WI38 (cell line): ENCODE data around the gene DNAH14.
"Not testable (repeated sequence)": the region's sequence is repeated elsewhere in the genome, so short reads cannot be mapped to it uniquely, and the experiment has no call there.

Experiments used
- H3K4me3 ChIP-seq: 2 replicates; pipeline ENCODE4 v1.5.1; 2011; ENCODE audit warnings: low read depth, mild to moderate bottlenecking, control low read depth, low read length
- TF ChIP-seq, protein P1 (sequence below): IDR thresholded peaks from 2 replicates; pipeline ENCODE4 v1.5.1; 2012; ENCODE audit warnings: low read depth, mild to moderate bottlenecking, control low read depth, low read length

Gene DNAH14

DNA sequence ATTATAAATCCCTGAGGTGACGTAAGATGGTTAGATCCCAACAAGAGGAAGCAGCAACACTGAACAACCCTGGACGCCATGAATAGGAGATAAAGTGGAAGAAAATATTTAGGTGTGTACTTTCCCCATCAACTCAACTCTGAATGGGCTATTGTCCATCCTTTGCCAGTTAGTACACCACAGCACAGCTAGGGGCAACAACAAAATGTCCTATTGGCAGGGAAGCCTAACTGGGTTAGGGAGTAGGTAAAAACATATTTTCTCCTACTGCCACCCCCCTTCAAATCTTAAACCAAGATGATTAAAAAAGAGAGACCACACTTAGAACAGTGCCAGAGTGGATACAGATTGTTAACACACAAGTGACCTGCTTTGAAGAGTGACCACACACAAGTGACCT lies 278.3 kb downstream of the DNAH14 start:
- no peak overlapping the region for H3K4me3 ChIP-seq
- TF ChIP-seq, protein P1, sequence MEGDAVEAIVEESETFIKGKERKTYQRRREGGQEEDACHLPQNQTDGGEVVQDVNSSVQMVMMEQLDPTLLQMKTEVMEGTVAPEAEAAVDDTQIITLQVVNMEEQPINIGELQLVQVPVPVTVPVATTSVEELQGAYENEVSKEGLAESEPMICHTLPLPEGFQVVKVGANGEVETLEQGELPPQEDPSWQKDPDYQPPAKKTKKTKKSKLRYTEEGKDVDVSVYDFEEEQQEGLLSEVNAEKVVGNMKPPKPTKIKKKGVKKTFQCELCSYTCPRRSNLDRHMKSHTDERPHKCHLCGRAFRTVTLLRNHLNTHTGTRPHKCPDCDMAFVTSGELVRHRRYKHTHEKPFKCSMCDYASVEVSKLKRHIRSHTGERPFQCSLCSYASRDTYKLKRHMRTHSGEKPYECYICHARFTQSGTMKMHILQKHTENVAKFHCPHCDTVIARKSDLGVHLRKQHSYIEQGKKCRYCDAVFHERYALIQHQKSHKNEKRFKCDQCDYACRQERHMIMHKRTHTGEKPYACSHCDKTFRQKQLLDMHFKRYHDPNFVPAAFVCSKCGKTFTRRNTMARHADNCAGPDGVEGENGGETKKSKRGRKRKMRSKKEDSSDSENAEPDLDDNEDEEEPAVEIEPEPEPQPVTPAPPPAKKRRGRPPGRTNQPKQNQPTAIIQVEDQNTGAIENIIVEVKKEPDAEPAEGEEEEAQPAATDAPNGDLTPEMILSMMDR: no peak

DNA sequence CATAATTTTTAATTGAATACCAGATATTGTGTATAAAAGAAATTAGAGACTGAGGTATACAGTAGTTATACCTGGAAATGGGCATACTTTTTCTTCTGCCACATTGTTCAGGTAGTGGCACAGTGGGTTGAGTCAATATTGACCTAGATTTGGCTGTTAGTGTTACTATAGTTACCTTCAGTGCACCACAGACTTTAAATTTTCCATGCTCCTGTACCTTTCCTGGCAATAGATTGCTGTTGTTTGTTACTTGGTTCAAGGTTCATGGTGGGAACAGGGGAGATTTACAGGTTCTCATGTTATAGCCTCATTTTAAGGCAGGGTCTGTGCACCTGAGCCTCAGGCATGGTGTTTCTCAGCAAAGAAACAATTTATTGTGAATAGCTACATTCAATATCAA lies 279.7 kb downstream of the DNAH14 start:
- no peak overlapping the region for H3K4me3 ChIP-seq
- TF ChIP-seq, protein P1: no peak

DNA sequence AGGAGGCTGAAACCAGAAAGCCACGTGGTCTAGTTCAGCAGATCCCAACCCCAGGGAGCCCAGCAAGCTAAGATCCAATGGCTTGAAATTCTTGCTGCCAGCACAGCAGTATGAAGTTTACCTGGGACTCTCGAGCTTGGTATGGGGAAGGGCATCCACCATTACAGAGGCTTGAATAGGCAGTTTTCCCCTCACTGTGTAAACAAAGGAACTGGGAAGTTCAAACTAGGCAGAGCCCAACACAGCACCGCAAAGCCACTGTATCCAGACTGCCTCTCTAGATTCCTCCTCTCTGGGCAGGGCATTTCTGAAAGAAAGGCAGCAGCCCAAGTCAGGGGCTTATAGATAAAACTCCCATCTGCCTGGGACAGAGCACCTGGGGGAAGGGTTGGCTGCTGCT lies 280.7 kb downstream of the DNAH14 start:
- not testable (repeated sequence) for H3K4me3 ChIP-seq

DNA sequence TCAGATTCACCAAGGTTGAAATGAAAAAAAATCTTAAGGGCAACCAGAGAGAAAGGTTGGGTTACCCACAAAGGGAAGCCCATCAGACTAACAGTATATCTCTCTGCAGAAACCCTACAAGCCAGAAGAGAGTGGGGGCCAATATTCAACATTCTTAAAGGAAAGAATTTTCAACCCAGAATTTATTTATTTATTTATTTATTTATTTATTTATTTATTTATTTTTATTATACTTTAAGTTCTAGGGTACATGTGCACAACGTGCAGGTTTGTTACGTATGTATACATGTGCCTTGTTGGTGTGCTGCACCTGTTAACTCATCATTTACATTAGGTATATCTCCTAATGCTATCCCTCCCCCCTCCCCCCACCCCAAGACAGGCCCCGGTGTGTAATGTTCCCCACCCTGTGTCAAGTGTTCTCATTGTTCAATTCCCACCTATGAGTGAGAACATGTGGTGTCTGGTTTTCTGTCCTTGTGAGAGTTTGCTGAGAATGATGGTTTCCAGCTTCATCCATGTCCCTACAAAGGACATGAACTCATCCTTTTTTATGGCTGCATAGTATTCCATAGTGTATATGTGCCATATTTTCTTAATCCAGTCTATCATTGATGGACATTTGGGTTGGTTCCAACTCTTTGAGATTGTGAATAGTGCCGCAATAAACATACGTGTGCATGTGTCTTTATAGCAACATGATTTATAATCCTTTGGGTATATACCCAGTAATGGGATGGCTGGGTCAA lies 282.4 kb downstream of the DNAH14 start:
- not testable (repeated sequence) for H3K4me3 ChIP-seq

DNA sequence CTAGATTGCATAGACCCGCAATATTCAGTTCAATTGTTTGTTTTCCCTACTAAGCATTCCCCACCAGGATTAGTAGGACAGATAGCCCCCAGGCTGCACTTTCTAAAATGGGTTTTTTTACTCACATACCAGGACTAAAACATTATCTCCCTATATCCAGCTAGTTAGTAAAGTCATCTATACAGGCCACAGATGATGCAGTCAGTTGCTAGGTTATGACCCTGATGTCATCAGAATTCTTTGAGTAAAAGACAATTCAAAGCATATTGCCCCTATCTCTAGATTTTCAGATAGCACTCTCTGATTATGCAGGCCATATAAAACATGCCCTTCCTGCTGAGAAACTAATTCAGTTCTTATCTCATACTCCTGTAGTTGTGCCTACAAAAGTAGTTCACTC lies 294.8 kb downstream of the DNAH14 start:
- H3K4me3 ChIP-seq: no peak overlapping the region
- TF ChIP-seq, protein P1: no peak

DNA sequence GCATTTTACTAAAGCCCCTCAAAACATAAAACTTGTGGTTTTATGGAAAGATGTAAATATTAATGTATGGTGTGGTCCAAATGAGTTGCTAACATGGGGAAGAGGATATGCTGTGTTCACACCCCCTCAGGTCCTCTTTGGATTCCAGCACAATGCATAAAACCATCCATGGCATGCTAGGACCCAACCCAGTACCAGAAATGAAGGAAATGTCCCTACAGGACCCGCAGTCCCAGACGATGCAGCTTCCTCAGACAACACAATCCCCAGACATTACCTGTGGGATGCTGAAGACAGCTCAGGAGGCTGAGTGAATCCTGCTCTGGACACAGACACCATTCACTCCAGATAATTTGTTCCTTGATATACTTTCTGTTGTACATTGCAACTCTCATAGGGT lies 296.2 kb downstream of the DNAH14 start:
- no peak overlapping the region for H3K4me3 ChIP-seq
- TF ChIP-seq, protein P1: no peak

DNA sequence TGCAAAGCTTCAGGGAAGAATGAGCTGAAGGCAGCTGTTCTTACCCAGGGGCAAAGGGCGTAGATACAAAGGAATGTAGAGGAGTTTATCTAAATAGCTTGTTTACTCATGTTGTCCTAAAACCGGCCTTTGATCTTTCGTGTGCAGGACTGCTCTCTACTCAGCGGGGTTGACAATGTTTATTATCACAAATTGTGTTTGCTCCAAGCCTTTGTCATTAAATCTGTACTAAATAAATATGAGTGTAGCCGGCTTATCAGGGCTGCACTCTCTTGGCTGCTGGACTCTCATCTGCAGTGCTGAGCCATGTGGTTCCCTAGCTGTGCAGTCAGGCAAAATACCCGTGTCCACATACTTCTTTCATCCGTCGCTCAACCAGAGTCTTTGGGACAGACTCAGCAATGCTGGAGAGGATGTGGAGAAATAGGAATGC lies 299.4 kb downstream of the DNAH14 start:
- TF ChIP-seq, protein P1: no peak
- no peak overlapping the region for H3K4me3 ChIP-seq

DNA sequence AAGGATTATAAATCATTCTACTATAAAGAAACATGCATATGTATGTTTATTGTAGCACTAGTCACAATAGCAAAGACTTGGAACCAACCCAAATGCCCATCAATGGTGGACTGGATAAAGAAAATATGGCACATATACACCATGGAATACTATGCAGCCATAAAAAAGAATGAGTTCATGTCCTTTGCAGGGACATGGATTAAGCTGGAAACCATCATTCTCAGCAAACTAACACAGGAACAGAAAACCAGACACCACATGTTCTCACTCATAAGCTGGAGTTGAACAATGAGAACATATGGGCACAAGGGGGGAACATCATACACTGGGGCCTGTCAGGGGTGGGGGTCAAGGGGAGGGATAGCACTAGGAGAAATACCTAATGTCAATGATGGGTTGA lies 300.0 kb downstream of the DNAH14 start:
- not testable (repeated sequence) for H3K4me3 ChIP-seq

DNA sequence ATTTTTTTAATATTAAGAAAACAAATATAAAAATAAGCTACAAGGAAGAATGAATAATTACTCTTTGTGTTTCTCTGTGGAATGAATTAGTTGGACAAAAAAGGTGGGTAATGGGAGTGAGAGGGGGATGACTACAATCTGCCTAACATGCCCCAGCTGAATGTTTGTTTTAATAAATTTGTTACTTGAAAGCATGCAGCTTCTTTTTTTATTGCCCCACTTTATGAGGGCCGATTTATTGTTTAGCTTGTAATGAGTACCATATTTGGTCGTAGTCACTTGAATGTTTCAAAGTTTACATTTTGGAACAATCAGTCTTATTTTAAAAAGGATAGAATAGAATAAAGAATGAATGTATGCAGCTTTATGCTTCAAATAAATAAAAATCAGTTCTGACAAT lies 301.0 kb downstream of the DNAH14 start:
- TF ChIP-seq, protein P1: no peak

DNA sequence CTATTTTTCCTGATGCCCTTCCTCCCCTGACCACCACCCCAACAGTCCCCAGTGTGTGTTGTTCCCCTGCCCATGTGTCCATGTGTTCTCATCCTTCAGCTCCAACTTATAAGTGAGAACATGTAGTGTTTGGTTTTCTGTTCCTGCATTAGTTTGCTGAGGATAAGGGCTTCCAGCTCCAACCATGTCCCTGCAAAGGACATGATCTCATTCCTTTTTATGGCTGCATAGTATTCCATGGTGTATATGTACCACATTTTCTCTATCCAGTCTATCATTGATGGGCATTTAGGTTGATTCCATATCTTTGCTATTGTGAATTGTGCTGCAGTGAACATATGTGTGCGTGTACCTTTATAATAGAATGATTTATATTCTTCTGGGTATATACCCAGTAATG lies 303.5 kb downstream of the DNAH14 start:
- not testable (repeated sequence) for H3K4me3 ChIP-seq

More for the DNA sequence above, 301.0 kb downstream of the DNAH14 start:
- no peak overlapping the region for H3K4me3 ChIP-seq
